NCI-H446 (cell line): ENCODE data around the gene PWWP2B.

ENCODE experiments used
- DNase-seq, 2 experiments: peaks; one replicate each; lab custom pipeline; 2025; lab: John Stamatoyannopoulos, UW

PWWP2B gene

DNA sequence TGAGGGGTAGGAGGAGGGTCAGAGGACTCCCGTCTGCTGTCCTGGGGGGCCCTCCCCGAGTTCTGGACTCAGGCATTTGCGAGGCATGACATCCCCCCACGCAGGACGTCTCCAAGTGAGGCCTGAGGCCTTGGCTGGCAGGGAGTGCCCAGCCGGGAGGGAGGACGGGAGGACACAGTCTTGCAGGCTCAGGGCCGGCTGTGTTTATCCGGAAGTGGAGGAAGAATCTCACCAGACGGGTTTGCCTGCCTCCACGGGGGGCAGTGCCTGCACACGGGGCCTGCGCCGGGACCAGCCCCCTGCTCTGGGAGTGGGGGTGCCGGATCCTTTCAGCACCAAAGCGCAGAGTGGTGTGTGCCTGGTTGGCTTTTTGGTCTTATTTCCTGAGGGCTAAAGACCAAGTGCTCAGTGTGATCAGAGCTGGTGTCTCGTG, 10.9 kb downstream of the PWWP2B start:
- DNase-seq: no peak

GRCh38 chr10:132408367-132408781, 11.4 kb downstream of the PWWP2B start:
- DNase-seq: no peak

DNA sequence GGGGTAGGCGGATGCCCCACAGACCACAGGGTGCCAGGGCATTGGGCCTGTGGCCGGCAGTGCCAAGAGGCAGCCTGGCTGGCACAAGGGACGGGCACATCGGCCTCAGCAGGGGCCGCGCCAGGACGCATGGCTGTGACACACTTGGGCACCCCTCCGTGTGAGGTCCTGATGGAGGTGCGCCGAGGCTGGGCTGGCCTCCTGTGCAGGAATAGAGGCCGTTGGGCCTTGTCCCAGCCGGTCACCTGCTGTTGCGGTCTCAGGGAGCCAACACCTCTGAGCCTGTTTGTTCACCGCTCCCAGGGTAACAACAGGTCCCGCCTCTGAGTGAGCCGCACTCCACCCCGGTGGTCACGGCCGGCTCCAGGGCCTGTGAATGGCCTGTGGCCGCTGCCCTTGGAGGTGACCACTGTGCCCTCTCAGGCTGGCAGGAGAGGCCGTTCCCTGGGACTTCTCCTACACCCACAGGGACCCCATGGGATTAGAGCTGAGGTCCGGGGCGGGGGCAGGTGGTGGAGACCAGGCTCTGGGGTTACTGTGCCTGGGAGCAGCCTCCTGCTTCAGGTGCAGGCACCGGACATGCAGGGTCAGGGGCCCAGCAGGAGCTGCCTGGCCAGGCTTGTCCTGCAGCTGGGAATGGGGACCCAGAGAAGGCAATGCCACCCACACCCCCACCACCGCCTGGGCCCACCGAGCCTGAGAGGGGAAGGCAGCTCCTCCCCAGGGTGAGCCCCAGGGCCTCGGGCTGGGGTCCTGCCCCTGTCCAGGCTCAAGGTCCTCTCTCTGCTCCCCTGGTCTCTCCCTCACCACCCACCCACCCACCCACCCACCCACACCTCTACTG, 12.0 kb downstream of the PWWP2B start:
- no peak for DNase-seq

DNA sequence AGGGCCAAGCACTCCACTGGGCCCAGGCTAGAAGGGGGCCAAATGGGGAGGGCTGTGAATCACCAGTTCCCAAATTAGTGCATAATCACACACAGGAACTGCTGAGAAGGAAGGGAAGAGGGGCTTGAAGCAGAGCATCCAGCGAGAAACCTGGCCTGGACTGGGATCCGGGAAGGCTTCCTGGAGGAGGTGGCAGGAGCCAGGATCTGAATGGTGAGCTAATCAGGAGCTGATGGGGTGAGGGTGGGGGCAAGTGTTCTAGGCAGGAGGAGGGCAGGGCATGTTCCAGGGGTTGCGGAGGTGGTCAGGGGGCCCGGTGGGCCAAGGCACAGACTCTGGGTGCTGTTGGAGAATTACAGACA, 12.6 kb downstream of the PWWP2B start:
- DNase-seq: no peak

DNA sequence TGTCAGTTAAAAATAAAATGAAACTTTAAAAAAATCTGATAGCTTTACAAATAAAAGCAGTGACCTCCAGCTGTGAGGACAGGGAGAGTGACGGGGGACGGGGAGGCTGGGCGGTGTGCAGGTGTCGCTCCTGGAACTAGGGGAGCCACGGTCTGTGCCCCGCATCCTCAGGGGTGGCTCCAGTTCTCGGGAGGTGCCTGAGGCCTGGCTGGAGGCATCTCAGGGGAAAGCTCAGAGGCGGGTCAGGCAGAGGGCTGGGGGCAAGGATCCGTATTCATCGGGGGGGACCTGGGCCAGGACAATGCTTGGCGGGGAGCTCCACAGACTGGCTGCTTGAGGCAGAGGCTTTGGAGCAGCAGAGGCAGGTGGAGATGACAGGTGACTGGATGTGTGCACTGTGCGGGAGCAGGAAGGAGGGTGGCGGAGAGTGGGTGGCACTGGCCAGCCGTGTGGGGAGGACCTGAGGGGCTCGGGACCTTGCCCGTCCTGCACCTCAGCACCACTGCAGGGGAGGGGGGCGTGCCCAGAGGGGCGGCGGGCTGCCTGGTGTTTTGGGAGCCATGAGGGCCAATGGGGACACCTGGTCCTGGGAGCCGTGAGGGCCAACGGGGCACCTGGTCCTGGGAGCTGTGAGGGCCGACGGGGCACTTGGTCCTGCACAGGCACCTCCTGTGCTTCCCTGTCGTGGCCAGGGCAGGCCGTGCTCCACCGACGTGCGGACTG, 13.2 kb downstream of the PWWP2B start:
- DNase-seq: no peak

DNA sequence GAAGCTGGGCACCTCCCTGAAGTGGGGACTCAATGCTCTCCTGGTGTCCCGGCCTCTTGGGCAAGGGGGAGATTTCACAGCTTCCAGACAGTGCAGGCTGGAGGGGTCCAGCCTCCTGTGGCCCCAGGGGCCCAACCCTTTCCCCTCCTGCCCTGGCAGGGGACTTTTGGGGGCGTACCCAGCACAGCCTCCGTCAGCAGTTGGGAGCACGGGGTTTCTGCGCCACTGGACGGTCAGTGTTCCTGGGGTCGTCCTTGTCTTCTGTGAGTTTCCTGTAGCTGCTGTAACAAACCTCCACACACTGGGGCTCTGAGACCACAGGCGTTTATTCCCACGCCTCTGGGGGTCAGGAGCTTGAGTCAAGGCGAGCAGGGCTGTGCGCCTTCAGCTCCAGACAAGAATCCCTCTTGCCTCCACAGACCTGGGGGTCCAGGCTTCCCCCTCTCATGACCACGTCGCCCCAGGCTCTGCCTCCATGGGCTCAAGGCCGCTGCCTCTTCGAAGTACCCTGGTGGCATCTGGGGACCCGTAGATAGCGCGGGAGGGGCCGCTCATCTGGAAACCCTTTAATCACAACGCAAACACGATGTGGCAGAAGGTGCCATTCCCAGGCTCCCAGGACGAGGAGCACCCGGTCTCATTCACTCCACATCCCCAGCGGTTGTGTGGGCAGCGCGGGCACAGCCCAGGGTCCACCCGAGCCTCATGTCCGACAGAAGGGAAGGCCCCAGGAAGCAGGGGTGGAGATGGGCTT, 14.0 kb downstream of the PWWP2B start:
- DNase-seq: no peak

GRCh38 chr10:132411561-132412253, 14.7 kb downstream of the PWWP2B start:
- no peak for DNase-seq

- no peak for DNase-seq
Measured at GRCh38 chr10:132412316-132413192, 15.6 kb downstream of the PWWP2B start.

- no peak for DNase-seq
Measured at GRCh38 chr10:132413226-132414205, 16.5 kb downstream of the PWWP2B start.

DNA sequence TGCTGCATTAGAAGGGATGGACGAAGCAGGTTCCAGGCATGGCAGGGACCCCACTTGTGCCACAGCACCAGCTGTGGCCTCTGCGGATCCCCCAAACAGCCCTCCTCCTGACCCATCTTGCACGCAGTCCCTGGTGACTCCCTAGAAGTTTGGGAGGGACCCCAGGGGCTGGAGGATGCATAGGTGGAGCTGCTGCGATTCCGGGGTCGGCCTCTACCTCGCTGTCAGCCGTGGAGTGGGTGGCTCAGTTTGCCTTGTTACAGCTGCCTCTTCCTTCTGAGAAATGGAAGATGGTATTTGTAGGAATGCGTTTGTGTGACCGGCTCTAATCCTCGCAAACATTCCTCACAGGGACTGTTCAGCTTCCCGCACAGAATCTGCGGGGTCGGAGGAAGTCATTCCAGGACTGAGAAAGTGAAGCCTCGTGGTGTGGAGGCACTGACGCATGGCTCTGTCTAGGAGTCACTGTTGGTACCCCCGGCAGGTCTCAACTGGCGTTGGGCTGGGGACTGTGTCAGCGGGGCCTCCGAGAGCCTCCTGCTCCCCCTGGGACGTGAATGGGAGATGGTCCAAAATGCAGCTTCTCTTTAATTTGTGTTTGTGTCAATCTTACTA, 17.5 kb downstream of the PWWP2B start:
- DNase-seq: no peak

GRCh38 chr10:132415255-132415654, 18.3 kb downstream of the PWWP2B start:
- DNase-seq: no peak

DNA sequence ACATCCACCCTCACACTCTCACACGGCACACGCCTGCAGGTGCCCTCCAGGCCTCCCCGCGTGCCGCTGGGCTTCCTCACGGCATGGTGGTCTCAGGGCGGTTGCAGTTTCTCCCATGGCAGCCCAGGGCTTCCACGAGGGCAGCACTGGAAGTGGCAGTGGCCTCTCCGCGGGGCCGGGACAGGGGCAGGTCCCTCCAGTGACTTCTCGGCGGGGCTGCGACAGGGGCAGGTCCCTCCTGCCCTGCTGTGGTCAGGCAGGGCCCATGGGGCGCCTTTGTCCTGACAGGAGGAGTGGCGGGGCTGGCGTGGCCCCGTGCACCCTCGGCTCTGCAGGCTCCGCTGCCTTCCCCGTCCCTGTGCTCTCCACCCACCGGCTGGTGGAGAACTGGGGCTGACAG, 19.0 kb downstream of the PWWP2B start:
- no peak for DNase-seq

DNA sequence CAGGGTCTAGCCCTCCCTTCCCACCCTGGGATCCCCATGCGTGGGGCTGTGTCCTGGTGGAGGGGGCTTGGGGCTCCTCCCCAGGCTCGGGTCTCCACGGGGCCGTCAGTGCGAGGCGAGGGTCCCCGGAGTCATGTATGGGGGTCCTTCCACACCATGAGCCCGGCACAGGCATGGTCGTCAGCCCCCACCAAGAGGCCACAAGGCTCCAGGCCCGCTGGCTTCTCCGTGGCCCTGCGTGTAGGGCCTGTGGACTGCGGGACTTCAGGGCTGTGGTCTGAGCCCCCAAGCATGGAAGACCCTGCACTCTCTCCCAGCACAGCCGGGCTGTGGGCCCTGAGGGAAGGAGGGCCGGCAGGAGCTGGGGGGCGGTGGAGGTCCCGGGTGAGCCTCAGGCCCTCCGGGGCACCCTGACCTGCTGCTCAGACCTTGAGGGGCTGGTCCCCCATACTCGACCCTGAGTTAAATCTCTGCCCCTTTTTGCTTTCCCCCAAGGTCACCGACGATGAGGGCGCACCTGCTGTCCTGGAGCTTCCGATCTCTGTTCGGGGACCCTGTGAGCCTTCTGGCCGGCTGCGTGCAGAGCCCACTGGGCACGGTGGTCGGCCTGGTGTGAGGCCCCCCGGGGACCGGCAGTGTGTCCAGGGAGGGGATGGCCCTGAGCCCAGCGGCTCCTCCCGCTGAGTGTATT, 19.7 kb downstream of the PWWP2B start:
- DNase-seq: no peak

DNA sequence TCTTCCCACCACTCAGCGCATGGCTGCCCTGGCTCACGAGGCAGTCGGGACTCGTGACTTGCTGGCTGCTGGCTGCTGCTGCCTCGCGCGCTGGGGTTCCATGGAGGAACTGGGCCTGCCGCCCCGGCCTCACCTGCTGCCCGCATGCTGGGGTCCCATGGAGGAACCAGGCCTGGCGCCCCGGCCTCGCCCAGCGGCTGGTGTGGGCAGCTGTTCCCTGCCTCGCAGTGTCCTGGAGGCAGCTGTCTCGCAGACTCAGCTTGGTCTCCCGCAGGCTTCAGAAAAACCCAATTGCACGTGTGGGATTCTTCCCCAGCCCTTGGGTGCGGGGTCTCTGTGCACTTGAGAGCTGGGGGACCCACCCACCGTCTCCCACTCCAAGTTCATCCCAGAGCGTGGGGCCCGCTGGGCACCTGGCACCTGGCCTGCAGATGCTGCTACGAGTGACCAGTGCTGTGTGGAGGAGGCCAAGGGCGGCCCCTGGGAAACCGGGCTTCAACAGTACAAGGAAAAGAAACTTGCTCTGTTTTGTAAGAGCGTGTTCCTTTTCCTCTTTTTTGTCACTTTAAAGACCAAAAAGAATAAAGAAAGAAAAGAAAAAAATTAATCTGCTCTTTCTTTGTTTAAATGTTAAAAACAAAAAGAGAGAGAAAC, 20.4 kb downstream of the PWWP2B start:
- no peak for DNase-seq

DNA sequence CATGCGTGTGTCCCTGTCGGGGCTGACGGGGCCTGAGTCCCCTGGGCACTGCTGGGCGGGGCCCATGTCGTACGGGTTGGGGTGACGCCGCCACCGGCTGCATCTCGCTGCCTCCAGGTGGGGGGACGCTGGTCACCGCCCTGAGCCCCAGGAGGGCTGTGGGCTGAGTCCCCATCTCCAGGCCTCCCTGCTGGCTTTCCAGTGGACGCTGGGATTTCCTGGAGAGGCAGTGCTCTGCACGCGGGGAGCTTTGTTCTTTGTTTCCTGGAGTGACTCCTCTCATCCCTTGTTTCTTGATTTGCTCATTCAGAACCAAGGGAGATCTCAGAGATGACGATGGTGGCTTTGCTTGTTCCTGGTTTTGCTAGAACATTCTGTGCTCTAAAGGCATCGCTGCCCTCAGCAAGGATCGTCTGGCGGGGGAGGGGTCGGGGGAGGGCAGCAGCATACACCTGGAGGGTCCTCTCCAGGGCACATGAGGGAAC, 21.0 kb downstream of the PWWP2B start:
- no peak for DNase-seq

GRCh38 chr10:132418527-132419416, 21.8 kb downstream of the PWWP2B start:
- no peak for DNase-seq
